HG03439 (cell line): ENCODE data around the gene BANF2.
"Not testable (repeated sequence)": the region's sequence is repeated elsewhere in the genome, so short reads cannot be mapped to it uniquely, and the experiment has no call there.

Experiments used
- ATAC-seq: cut with Tn5 transposase; IDR thresholded peaks from one replicate; pipeline ENCODE4 v1.9.1; 2021; ENCODE audit warnings: mild to moderate bottlenecking, moderate library complexity; ENCODE audit not compliant: unreplicated experiment

The BANF2 gene

GRCh38 chr20:17699931-17700351 is at the start of gene BANF2:
Gene BANF2 (plus strand): TSS chr20:17699966. CDS start chr20:17725026, 25,060 bp downstream.
- no peak for ATAC-seq

GRCh38 chr20:17650301-17651128 is 49.3 kb upstream of the BANF2 start:
- ATAC-seq: no peak

- no peak for ATAC-seq
These were observed 48.5 kb upstream of the BANF2 start for GRCh38 chr20:17651129-17651759.

GRCh38 chr20:17651760-17652388 is 47.9 kb upstream of the BANF2 start:
- no peak for ATAC-seq

GRCh38 chr20:17652411-17652810 is 47.4 kb upstream of the BANF2 start:
- ATAC-seq: no peak

GRCh38 chr20:17653835-17654648 is 45.7 kb upstream of the BANF2 start:
- no peak for ATAC-seq

- no peak for ATAC-seq
These were observed 45.0 kb upstream of the BANF2 start for GRCh38 chr20:17654649-17655285.

GRCh38 chr20:17655286-17655651 is 44.5 kb upstream of the BANF2 start:
- no peak for ATAC-seq

GRCh38 chr20:17655865-17656479 is 43.8 kb upstream of the BANF2 start:
- ATAC-seq: no peak

GRCh38 chr20:17657079-17657825 is 42.5 kb upstream of the BANF2 start:
- ATAC-seq: no peak

GRCh38 chr20:17657898-17658647 is 41.7 kb upstream of the BANF2 start:
- ATAC-seq: no peak

GRCh38 chr20:17658648-17658993 is 41.1 kb upstream of the BANF2 start:
- ATAC-seq: no peak

- not testable (repeated sequence) for ATAC-seq
These were observed 40.4 kb upstream of the BANF2 start for GRCh38 chr20:17659344-17659743.

GRCh38 chr20:17659801-17660200 is 40.0 kb upstream of the BANF2 start:
- ATAC-seq: no peak

- no peak for ATAC-seq
These were observed 39.1 kb upstream of the BANF2 start for GRCh38 chr20:17660667-17661066.

GRCh38 chr20:17661121-17661744 is 38.5 kb upstream of the BANF2 start:
- no peak for ATAC-seq

GRCh38 chr20:17662333-17663039 is 37.3 kb upstream of the BANF2 start:
- ATAC-seq: no peak

- no peak for ATAC-seq
These were observed 36.7 kb upstream of the BANF2 start for GRCh38 chr20:17663040-17663399.
